Measurements from ENCODE around the gene EGLN3.

Gene EGLN3

DNA sequence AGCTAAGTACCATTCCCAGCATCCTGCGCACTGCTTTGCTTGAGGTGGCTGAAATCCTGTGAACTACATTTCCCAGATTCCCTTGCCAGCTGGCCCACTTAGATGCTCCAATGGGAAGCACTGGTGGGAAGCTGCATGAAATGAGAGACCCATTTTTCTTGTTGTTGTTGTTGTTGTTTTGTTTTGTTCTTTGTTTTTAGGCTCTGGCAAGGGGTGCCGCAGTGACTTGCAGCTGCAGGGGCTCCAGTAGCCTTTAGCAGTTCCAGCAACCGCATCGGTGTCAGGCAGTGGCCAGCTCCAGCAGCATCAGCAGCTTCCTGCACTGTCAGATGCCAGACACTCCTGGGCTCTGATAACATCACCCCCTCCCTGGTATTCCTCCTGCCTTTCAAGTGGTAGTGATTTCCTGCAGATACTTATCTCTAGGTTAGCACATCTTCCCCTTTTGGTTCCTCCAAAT lies 8.8 kb upstream of the EGLN3 start:
- DNase-seq = no peak

DNA sequence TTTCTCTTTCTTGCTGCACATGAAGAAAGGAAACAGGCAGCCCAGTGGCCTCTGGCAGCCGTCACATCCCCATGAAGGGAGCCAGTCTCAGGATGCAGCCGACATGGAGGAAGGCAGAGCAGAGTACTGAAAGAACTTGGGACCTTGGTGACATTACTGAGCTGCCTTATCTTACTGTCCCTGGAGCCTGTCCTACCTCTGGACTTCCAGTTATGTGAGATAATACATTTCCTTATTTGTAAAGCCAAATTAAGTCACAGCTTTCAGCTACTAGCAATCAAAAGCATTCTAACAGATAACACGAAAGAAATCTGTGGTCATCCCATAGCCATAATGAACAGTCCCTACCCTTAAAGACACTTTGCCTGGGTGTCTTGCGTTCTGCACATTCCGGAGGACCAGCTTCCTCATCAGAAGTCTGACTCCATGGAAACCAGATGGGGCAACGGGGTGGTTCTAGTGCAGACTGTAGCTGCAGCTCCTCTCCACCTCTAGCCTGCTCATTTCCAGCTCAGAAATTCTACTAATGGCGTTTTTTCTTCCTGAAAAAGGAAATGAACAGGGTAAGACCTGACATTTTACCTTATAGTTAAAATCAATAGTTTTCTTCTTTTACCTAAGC lies 7.8 kb upstream of the EGLN3 start:
- DNase-seq = no peak

DNA sequence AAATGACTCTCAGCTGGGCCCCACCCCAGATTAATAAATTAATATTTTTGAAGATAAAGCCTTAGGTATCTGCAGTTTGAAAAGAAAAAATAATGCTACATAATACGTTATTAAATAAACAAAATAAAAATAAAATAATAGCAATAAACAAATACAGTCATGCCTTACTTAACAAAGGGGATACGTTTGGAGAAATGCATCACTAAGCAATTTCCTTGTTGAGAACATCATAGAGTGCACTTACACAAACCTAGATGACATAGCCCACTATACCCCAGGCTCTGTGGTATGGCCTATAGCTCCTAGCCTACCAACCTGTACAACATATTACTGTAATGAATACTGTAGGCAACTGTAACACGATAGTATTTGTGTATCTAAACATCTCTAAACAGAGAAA lies 7.1 kb upstream of the EGLN3 start:
- DNase-seq = no peak

DNA sequence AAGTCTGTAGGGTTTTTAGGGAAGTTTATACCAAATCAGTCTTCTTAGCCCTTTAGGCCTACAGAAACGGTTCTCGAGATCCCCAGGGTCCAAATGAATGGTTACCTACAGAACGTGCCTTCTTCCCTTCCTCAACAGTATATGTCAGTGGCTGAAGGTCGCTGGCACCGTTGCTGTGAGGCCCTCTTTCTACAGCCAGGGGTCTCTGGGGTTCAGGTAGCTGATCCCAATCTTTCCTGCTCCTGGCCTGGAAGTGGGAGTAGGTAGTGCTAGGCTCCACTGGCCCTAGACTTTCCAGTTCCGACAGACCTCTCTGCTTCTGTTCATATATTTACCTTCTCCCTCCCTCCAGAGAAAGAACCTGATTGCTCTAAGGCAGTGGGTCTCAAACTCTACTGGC lies 6.4 kb upstream of the EGLN3 start:
- DNase-seq = no peak

DNA sequence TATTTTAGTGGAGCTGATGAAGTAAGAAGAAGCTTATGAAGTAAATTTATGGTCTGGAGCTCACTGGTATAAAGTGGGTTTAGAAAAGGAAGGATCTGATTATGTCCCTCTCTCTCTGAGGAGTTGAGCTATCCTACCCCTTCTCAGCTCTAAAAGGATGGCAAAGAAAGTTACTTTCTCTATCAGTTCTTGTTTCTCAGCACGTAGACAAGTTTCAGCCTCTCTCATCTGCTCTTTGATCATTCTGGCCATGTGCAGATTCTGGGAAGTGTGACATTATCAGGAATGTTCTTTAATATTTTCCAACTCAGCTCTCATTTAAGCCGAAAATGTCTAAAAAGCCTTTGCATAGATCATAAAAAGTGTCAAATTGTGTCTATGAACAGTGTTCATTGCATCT lies 5.8 kb upstream of the EGLN3 start:
- DNase-seq = no peak

DNA sequence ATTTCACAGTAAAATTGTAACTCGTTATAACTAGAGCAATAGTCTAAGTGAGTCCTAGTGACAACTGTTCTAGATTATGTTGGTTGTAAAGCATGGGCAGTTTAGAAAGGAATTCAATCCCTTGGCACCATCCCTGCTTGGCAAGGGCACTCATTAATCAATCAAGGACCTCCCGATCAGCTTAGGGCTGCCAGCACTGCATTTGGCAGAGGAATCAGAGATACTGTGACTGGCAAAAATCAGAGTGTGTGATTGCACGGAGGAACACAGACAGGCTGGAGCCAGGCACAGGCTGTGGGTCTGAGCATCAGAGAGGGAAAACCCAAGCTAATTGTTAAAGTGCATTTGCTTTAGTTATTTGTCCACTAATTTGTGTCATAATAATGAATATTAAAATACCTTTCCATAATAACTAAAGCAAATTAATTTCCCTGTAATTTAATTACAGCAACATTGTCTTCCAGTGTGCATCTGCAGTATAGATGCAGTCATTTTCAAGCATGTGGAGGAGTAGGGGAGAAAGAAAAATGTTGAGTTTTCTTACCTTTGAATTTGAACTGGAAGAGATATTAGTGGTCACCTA lies 3.2 kb upstream of the EGLN3 start:
- DNase-seq = no peak

DNA sequence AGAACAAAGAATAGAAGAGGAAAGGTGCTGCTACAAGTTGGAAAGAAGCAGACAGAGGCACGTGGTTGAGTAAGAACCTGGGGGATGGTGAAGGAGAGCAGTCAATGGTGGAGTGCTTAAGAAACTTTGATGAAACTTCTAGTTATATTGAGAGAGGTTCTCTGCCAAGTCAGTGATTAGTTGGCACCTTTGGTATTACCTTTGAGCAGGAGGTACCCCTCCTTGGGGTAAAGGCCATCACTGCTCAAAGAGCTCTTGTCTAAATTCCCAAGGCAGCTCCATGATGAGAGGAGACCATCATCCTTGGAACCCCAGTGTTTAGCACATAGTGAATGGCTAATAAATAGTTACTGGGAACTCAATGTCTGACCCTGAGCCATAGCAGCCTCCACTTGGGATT lies 1.7 kb upstream of the EGLN3 start:
- DNase-seq = no peak

DNA sequence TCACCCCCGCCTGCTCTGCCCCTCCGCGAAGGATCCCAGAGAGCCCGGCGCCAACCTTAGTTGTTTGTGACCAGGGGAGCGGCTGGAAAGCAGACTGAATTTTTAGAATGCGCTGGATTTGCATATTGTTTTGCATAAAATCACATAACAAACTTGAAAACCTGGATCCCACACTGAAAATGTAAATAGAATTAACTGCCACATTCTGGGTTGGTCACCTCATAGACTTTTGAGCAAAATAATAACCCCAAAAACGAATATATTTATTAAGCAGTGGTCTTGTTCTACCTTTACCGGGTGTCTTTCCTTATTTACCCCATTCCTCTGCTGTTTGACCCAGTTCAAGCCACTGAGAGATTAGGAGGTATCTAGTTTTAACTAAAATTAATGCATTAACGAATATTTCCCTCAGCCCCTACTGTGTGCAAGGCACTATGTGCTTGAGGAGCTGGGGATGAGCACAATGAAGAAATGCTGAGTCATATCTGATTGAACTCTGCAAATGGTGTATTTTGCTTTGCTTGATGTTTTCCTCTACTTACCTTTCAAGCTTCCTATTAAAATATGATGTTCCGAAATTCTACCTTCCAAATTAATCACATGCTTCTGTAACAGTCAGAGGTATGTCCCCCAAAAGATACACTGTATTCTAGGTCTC lies 438 bp upstream of the EGLN3 start:
- no peak for DNase-seq

DNA sequence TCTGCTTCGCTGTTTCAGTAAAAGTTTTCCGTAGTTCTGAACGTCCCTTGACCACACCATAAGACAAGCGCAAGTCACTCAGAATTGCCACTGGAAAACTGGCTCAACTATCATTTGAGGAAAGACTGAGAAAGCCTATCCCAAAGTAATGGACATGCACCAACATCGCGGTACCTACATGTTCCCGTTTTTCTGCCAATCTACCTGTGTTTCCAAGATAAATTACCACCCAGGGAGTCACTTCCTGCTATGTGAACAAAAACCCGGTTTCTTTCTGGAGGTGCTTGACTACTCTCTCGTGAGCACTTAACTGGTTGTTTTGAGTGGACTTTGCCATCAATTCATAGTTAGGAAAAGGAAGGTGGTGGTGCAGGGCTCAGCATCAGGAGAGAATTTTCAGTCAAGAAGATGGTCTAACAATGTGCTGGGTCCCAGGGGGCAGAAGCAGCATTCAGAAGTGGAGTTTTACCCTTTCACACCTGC lies 1.4 kb downstream of the EGLN3 start:
- DNase-seq = no peak

DNA sequence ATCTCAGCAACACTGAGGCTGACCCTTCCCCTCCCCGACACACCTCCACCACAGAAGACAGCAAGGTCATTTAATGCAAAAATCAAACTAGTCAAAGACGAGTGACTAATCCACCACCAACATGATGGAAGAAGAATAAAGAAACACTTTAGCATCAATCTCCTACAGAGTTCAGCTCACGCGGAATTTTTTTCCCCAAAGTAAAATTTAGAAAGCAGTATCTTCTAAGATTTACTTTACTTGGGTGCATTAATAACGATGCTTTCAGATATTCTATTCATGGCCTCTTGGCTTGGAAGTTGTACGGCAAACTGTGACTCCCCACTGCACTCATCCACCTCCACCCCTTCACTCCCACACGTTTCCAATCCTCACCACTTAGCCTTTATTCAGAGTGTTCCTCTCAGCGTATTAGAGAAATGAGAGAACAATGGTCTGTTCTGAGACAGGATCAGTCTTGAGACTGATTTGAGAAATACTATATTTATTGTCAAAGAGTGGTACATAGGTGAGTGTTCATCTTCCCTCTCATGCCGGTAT lies 1.9 kb downstream of the EGLN3 start:
- no peak for DNase-seq

DNA sequence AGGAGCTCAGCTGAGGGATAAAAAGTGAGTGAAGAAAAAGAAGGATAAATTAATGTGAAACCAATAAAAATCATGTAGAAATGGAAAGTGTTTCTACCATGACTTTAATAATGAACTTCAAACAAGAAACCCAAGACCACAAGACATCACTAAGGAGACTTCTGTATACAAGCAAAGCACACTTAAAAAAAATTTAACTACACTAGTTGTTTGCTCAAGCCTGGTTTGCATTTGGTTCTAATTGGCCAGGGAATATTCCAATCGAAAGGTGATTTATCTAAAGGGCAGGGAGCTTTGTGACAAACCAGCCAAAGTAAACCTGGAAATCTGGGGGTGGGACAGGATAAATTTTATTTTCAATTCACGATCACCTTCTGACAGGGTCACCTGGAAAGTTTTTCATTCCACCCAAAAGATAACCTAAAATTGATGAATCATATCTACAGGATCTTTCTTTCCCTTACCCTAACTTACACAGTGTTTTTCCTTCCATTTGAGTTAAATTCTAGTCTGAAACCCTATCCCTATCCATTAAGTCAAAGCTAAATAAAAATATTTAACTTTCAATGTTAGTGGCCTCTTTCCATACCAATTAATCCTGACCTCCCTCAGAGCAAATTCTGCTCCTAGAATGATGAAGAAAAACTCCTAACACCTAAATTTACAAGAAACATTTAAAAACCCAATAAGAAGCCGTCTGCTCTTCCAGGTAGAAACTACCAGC lies 2.6 kb downstream of the EGLN3 start:
- DNase-seq = no peak

DNA sequence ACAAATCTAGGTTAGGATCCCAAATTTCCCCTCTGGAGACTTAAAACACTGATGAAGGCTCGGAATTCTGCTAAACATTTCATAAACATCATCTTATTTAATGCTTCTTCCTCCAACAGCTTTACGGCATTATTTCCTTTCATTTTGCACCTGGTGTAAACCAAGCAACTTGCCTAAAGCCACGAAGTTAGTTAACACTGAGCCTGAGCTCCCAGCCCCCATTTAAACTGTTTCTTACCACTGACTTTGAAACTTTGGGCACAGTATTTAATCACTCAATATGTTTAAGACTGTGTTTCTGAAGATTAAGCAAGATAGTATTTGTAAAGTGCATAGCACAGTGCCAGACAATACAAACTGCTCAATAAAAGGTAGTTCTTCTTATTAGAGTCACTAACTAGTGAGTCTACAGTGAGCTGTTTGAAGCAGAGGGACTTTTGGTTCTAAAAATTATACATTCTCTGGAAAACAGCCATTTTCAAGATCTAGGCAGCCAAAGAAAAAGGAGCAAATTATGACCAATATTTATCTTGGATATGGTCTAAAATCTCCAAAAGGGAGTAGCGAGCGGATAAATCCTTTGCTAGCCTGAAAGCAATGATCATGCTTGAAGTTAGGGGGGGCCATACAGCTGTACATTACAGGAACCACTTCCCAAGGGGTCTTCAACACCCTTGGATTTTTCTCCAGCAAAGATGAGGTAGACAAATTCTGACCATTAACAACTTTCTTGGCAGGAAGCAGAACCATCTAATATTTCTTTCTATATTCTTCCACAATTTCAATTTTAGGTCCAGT lies 4.0 kb downstream of the EGLN3 start:
- DNase-seq = no peak

DNA sequence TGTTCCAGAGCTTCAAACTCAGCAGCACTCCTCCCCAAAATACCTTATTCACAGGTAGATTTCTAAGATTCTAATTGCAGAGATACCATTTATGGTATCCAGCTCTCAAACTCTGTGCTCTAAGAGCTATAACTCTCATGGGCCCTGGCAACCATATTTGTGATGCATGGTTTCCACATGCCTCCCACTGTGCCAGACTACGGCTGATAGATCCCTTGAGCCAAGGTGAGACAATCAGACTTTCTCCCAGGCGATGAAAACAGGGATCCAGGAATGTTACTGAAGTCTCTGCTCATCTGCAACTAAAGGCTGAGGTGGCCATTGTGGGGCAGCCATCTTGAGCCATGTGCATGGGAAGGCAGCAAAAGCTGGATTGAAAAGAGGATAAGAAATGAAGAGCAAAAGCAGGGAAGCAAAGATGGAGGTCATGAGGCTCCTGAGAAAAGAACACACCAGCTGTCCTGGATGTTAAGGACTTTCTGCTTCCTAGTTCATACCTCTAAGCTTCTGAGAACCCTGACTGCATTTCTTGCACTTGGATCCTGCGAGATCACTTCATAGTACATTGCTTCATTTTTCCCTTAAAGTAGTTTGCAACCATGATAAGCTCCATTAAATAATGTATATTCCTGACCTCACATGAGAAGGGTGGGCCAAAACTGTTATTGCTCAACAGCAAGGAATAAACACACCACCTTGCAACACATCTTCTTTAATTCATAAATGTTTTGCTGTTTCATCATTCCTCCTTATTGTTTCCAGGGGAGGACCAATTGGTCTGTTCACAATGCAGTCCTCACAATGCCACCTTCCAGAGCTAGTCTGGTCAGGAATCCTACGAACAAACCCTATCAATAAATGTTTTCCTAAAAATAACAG lies 5.4 kb downstream of the EGLN3 start:
- no peak for DNase-seq

DNA sequence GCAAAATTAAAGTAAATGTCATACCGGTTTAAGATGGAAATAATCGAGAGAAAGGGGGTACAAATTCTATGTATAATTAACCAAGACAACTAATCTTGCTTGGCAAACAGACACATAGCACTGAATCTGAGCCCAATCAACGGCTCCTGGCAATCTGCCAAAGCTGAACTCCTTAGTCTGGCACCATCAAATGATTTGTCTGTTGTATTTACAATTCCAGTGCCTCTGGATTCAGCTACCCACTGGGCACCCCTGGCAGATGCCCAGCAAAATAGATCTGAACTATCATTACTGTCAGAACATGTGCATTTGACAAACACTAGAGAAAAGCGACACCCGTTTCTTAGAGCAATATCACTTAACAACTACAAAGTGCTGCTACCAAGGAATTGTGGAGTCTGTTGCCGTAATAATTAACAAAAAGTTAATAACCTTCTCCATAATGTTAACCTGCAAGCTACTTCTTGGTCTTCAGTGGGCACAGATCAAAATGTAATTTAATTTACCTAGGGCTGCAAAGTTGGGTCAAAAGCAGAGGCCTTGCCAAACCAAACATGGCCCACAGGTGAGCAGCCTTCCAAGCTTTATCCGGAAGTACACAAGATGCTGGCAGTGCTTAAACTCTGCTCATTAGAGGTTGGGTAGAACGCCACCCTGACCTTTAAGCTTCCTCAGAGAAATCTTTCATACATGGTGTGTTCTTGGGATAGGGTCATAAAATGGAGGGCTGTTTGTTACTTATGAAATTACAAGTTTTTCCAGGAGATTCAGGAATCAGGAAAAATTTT lies 7.6 kb downstream of the EGLN3 start:
- DNase-seq = peak; percentile 96

DNA sequence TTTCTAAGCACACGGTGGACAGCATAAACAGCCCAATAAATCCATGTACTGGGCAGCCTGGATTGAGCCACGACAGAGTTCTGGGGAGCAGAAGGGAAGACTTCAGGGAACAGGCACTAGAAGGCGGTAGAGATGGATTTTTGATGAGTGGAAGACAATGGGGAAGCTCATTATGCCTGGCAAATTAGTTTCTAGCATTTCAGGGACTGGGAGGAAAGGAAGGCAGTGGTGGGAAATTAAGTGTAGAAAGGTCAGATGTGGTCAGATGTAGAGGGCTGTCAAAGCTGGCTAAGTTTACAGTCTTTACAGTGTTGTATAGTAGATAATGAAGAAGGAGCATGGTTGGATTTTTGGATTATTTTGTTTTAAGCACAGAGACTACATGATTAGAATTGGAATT lies 9.2 kb downstream of the EGLN3 start:
- DNase-seq = no peak

DNA sequence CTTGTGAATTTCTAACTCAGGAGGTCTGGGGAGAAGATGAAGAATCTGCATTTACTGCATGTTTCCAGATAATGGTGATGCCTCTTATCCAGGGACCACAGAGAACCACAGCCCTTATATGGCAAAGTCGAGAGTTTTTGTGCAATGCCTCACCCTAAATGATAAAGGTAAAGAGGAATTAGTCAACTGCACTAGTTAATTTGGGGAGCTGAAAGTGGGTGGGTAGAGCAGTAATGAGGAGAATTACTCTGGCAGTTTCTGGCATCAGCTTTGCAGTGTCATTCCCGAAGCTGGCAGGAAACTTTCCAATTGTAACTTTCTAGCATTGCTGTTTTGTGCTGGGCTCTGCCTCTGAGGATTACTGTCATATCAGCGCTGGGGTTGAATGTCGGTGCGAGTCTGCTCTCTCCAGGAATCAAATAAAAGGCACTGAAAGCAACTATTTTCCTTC lies 10.3 kb downstream of the EGLN3 start:
- no peak for DNase-seq

DNA sequence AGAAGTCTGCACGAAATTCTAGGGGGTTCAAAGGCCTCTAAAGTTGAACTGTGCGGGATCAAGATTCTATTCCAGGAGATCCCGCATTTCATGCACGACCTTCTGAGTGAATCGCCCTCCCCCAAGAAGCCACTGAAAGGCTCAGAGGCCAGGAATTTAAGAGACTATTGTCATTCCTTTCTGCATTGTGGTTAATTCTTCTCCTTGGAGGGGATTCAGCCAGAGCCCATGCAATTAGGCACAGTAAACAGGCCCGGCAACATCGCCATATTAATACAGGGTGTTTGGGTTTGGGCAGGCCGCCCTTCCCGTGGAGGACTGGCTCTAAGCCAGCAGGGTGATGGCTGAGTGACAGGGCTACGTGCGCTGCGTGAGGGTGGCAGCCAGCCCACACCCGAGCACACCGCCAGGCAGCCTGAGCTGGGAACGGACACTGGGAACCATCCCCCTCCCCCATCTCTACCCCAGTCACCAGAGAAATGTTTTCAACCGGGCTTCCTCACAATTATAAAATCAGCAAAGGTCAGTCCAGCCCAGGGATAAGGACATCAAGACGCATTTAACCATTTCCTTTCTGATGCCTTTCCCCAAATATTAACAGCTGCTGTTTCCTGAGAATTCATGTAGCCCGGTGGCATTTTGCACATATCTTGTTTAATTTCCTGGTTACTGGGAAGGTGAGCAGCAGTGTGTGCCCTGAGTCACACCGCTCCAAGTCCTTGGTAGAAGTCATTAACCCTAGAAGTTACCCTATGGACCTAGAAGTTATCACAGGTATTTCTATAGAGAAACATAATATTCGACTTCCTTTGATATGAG lies 12.5 kb downstream of the EGLN3 start:
- DNase-seq = peak; percentile 84

DNA sequence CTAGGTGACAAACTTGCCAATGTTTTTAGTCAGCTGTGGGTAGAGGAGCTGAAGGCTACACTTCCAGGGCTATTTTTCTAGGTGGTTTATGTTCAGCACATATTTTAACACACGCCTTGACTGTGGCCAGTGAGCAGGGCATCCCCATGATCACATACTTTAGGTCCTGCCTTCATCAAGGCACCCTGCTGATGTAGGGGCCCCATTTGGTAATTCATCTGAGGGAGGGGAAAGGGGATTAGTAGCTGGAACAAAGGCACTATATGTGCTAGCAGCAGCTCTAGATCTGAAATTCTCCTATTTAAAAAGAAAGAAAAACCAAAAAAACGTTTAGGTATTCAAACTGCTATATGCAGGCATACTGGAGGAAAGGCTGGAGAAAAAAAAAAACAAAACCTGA lies 14.5 kb downstream of the EGLN3 start:
- no peak for DNase-seq

DNA sequence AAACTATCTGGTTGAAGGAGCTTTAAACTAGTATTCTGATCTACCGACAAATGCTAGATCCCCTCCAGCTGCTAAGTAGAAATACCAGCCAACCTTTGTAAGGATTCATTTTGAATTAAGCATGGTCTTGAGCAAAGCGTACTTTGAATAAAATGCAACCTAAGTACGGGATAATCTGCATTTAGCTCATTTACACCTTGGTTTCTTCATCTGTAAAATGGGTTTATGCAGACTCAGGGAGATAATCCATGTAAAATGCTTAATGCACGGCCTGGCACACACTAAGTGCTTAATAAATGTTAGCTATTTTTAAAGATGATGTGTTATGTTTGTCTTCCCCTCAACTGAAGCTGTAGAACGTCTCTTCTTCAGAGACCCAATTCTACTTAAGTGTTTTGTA lies 15.9 kb downstream of the EGLN3 start:
- DNase-seq = no peak
